Activated naive CD4-positive, alpha-beta T cell treated with anti-CD3 and anti-CD28 coated beads for 36 hours (primary cell): Measurements from ENCODE around the gene PITPNC1. TPM values are rescaled to one million over a fixed set of nuclear protein-coding genes. Genes with fewer than 3 reads are reported as not detected.
A peak's percentile ranks its signal among the peaks of the same experiment; 100 is the strongest.
"Not testable (repeated sequence)": the region's sequence is repeated elsewhere in the genome, so short reads cannot be mapped to it uniquely, and the experiment has no call there.

Source experiments
- CTCF ChIA-PET: fragments of 350-600 bp; sonication (Branson Sonifier 250); formaldehyde crosslinking; loops from one replicate; lab custom pipeline; 2021; ENCODE audit warnings: antibody characterized with exemption; lab: Charles Lee
- DNase-seq: peaks from one replicate; pipeline ENCODE4 v3.0.0-alpha.2; 2020
- H3K27ac Mint-ChIP-seq: one replicate; pipeline ENCODE4 v1.8.0; 2021; ENCODE audit warnings: mild to moderate bottlenecking, mixed read lengths
- H3K27me3 Mint-ChIP-seq: one replicate; pipeline ENCODE4 v1.8.0; 2021; ENCODE audit warnings: low read depth, mixed read lengths
- H3K36me3 Mint-ChIP-seq: one replicate; pipeline ENCODE4 v1.8.0; 2021; ENCODE audit warnings: low read depth, mixed read lengths
- H3K4me1 Mint-ChIP-seq: one replicate; pipeline ENCODE4 v1.8.0; 2021; ENCODE audit warnings: low read depth, mixed read lengths
- H3K4me3 Mint-ChIP-seq: one replicate; pipeline ENCODE4 v1.8.0; 2021; ENCODE audit warnings: mild to moderate bottlenecking, moderate library complexity, mixed read lengths
- H3K9me3 Mint-ChIP-seq: one replicate; pipeline ENCODE4 v1.8.0; 2021; ENCODE audit warnings: mixed read lengths
- intact Hi-C: fragments of 100-400 bp; cut with micrococcal nuclease; formaldehyde crosslinking; loops from one replicate; pipeline ENCODE4 v1.15.1; 2023
- total RNA-seq, 2 experiments: library from RNA; stranded (reverse); gene quantifications; one replicate each; pipeline ENCODE4 v1.2.3, GENCODE V29; 2021

PITPNC1 gene
- total RNA-seq, 2 experiments from 2014 or later: 58.7 to 60.0 TPM

DNA sequence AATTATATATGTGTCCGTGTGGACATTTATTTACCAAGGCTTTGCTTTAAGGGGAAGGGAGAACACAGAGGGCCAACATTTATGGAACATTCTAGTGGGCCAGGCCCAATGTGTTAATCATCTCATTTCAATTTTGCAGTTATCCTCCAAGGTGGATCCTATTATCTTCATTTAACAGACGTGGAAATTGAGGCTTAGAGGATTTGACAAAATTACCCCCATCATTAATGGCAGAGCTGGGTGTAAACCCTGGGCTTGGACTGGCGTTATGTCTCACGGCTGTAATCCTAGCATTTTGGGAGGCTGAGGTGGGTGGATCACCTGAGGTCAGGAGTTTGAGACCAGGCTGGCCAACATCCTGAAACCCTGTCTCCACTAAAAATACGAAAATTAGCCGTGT is 26.4 kb downstream of the PITPNC1 start:
- Mint-ChIP-seq H3K27ac (no peak overlapping the region), H3K4me3 (no peak overlapping the region), H3K27me3 (no peaks in the 10 kb centered on the region), H3K36me3 (peaks cover 10% of the 10 kb centered on the region), H3K4me1 (peaks cover 73% of the 10 kb centered on the region), H3K9me3 (no peaks in the 10 kb centered on the region)
- DNase-seq: no peak
- CTCF ChIA-PET: interaction anchor here (1.2 to 2.6 kb wide), 2 partner anchors 10 to 16 kb away, joined by 3 to 5 read pairs; no protein-coding TSS in a partner anchor
- intact Hi-C loops: no loop called here

DNA sequence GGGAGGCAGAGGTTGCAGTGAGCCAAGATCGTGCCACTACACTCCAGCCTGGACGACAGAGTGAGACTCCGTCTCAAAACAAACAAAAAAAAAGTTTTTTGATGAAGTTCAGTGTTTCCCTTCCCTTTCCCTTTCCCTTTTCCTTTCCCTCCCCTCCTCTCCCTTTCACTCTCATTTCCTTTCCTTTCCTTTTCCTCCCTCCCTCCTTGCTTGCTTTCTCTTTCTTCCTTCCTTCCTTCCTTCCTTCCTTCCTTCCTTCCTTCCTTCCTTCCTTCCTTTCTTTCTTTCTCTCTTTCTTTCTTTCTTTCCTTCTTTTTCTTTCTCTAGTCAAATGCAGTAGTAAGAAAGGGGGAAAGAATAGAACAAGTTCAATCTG is 31.4 kb downstream of the PITPNC1 start:
- H3K27me3 Mint-ChIP-seq, DNase-seq, H3K9me3 Mint-ChIP-seq, H3K4me3 Mint-ChIP-seq, CTCF ChIA-PET, intact Hi-C loops: not testable (repeated sequence)
- Mint-ChIP-seq H3K27ac (peak overlapping the region; percentile 56), H3K36me3 (peaks cover 12% of the 10 kb centered on the region), H3K4me1 (peaks cover 66% of the 10 kb centered on the region)

DNA sequence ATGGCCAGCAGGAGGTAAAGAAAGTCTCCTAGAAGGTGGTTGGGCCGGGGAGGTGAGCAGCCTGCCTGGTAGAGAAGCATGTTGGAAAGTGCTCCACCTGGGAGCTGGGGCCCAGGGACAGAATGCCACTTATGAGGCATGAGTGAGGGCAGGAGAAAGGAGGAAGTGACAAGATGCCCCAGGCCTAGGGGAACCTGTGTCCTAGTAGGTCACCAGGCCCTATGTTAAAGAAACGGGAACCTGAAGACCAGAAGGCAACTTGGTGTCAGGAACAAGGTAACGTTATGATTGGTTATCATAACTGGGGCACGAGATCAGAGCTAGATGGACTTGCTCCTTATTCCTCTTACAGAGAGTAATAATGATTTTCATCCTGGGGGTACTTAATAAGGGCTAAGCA is 34.3 kb downstream of the PITPNC1 start:
- H3K27me3 Mint-ChIP-seq: no peaks in the 10 kb centered on the region
- peaks cover 57% of the 10 kb centered on the region for H3K4me1 Mint-ChIP-seq
- CTCF ChIA-PET: no interaction called here
- H3K4me3 Mint-ChIP-seq: no peak overlapping the region
- DNase-seq: no peak
- intact Hi-C loops: no loop called here
- peaks cover 1% of the 10 kb centered on the region for H3K9me3 Mint-ChIP-seq
- no peak overlapping the region for H3K27ac Mint-ChIP-seq
- peaks cover 10% of the 10 kb centered on the region for H3K36me3 Mint-ChIP-seq

DNA sequence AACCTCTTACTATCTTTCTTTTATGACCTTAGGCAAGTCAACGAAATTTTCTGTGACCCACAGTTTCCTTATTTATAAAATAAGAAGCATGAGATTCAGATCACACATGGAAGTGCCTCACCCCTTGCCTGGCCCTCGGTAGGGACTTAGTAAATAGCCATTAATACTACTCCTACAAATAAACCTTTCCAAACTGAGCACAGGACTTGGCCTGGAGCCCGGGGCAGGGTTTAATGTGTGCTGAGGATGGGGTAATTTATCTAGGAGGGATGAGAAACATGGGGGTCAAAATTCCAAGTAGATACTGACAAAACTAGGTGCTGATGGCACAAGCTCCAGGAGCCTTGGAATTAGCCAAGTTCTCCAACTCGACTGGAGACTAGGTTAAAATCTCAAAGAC is 35.0 kb downstream of the PITPNC1 start:
- Mint-ChIP-seq H3K9me3 (peaks cover 1% of the 10 kb centered on the region), H3K36me3 (peaks cover 10% of the 10 kb centered on the region), H3K27me3 (no peaks in the 10 kb centered on the region), H3K4me1 (peaks cover 53% of the 10 kb centered on the region), H3K27ac (no peak overlapping the region), H3K4me3 (no peak overlapping the region)
- no peak for DNase-seq
- intact Hi-C loops: no loop called here
- CTCF ChIA-PET: no interaction called here

DNA sequence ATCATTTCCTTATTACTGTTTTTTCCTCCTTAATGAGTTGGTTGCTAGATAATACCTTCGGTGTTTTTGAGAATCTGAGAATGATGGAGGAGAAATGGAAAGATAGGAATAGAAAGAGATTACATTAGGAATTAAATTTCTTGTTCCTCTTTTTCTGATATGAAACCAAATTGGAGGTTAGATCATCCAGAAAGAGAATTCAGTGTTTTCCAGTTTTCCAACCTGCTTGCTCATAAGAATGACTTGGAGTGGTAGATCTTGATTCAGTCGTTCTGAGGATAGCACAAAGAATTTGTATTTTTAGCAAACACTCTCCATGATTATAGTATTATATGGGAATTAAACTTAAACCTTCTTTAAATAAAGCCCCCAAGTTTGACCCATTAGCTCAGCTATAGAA is 35.9 kb downstream of the PITPNC1 start:
- Mint-ChIP-seq H3K4me1 (peaks cover 57% of the 10 kb centered on the region), H3K27ac (no peak overlapping the region), H3K27me3 (no peaks in the 10 kb centered on the region), H3K4me3 (no peak overlapping the region), H3K9me3 (peaks cover 1% of the 10 kb centered on the region), H3K36me3 (peaks cover 10% of the 10 kb centered on the region)
- CTCF ChIA-PET: no interaction called here
- DNase-seq: no peak
- intact Hi-C loops: no loop called here

DNA sequence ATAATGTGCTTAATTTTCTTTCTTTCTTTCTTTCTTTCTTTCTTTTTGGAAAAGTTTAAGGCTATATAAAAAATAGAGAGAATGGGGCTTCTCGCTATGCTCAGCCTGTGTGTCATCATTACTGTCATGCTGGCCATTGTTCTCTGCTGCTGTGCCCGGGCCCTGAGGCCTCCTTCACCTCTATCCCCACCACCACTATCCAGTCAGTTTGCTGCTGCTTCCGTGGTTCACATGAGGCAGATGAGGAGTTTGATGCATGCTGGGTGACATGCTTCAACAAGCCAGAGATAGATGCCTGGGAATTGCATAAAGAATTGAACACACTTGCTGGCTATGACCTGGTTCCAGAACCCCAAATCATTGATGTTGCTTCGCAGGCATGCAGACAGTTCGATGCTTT is 36.3 kb downstream of the PITPNC1 start:
- Mint-ChIP-seq H3K27me3 (no peaks in the 10 kb centered on the region), H3K4me3 (no peak overlapping the region), H3K36me3 (peaks cover 10% of the 10 kb centered on the region), H3K4me1 (peaks cover 57% of the 10 kb centered on the region), H3K27ac (no peak overlapping the region), H3K9me3 (peaks cover 1% of the 10 kb centered on the region)
- intact Hi-C loops: no loop called here
- CTCF ChIA-PET: no interaction called here
- DNase-seq: no peak

DNA sequence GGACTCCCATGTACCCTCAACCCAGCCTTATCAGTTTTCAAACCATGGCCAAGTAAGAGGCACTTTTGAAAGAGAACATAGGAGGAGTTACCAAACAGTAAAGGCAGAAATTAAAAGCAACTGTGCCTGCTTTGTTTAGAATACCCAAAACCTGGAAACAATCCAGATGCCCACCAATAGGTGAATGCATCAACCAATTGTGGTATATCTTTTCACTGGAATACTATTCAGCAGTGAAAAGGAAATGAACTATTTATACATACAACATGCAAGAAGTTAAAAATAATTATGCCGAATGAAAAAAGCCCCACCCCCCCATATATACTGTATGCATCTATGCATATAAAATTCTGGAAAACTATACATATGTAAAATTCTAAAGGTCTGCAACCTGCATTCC is 37.0 kb downstream of the PITPNC1 start:
- DNase-seq: no peak
- Mint-ChIP-seq H3K27ac (no peak overlapping the region), H3K27me3 (no peaks in the 10 kb centered on the region), H3K36me3 (peaks cover 6% of the 10 kb centered on the region), H3K4me1 (peaks cover 59% of the 10 kb centered on the region), H3K9me3 (peaks cover 1% of the 10 kb centered on the region), H3K4me3 (no peak overlapping the region)
- CTCF ChIA-PET: no interaction called here
- intact Hi-C loops: no loop called here

DNA sequence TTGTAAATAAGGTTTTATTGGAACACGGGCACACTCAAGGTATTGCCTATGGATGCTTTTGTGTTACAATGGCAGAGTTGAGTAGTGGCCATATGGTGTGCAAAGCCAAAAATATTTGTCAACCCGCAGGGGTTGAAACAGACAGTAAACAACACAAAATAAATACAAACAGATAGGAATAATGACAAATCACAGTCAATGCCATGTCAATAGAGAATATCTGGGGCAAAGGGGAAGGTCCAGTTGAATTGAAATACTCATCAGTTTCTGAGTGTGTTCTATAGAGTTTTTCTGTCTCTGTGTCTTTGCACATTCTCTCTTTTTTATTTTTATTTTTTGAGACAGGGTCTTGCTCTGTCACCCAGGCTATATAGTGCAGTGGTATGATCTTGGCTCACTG is 37.5 kb downstream of the PITPNC1 start:
- Mint-ChIP-seq H3K4me1 (peaks cover 61% of the 10 kb centered on the region), H3K27ac (no peak overlapping the region), H3K27me3 (no peaks in the 10 kb centered on the region), H3K36me3 (peaks cover 6% of the 10 kb centered on the region), H3K9me3 (peaks cover 1% of the 10 kb centered on the region), H3K4me3 (no peak overlapping the region)
- CTCF ChIA-PET: no interaction called here
- intact Hi-C loops: no loop called here
- DNase-seq: no peak

DNA sequence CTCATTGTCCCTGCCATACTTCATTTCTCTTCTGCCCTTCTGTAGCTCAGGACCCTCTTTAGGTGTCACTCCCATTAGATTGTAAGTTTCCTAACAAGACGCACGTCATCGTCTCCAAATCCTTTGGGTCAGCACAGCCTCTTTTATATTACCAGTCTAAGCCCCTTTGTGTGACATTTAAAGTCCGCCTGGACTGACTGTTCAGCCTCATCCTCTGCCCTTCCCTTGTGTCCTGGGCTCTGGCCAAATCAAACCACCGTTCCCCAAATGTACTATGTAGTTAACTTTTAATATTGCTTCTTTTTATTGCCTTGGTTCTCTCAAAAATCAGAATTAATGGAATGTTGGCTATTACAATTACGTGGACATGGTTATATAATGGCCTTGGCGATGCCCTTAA is 38.2 kb downstream of the PITPNC1 start:
- H3K36me3 Mint-ChIP-seq: peaks cover 4% of the 10 kb centered on the region
- no peak overlapping the region for H3K27ac Mint-ChIP-seq
- no peak overlapping the region for H3K4me3 Mint-ChIP-seq
- peaks cover 1% of the 10 kb centered on the region for H3K9me3 Mint-ChIP-seq
- CTCF ChIA-PET: no interaction called here
- intact Hi-C loops: no loop called here
- H3K4me1 Mint-ChIP-seq: peaks cover 66% of the 10 kb centered on the region
- DNase-seq: no peak
- H3K27me3 Mint-ChIP-seq: no peaks in the 10 kb centered on the region

DNA sequence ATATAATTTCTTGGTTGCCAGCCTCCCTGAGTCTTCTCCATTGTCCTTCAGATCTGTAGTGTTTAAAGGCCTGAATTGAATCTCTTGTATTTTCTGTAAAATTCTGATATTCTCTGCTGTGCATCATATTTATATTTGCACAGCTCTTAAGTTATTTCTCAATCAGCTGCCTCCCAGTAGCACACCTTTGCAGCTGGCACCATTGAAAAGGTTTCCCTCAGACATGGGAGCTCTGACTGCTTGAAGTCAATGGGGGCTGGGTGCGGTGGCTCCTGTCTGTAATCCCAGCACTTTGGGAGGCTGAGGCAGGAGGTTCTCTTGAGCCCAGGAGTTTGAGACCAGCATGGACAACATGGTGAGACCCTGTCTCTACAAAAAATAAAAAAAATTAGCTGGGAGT is 40.4 kb downstream of the PITPNC1 start:
- H3K4me3 Mint-ChIP-seq: no peak overlapping the region
- no peak for DNase-seq
- no peak overlapping the region for H3K27ac Mint-ChIP-seq
- H3K36me3 Mint-ChIP-seq: peaks cover 4% of the 10 kb centered on the region
- peaks cover 1% of the 10 kb centered on the region for H3K9me3 Mint-ChIP-seq
- H3K27me3 Mint-ChIP-seq: no peaks in the 10 kb centered on the region
- CTCF ChIA-PET: interaction anchor here (1.0 to 1.3 kb wide), 2 partner anchors 14 to 31 kb away, joined by 4 to 5 read pairs; no protein-coding TSS in a partner anchor
- H3K4me1 Mint-ChIP-seq: peaks cover 71% of the 10 kb centered on the region
- intact Hi-C loops: no loop called here

DNA sequence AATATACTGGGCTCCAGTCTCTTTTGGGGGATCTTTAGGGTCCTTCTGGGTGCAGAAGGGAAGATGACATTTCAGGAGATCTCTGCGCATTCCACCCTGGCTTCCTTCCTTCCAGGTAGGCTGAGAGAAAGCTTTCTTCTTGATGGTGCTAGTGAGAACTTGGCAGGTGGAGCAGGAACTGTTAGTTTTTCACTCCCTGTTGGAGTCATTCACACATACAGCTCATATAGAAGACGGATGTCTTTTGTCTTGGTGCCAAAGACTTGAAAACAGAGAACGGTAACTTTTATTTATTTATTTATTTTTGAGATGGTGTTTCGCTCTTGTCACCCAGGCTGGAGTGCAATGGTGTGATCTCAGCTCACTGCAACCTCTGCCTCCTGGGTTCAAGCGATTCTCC is 43.9 kb downstream of the PITPNC1 start:
- DNase-seq: peak; percentile 18
- peaks cover 2% of the 10 kb centered on the region for H3K36me3 Mint-ChIP-seq
- peaks cover 85% of the 10 kb centered on the region for H3K4me1 Mint-ChIP-seq
- intact Hi-C loops: loop anchor here (1.0 kb wide), 3 partner anchors 21 to 32 kb away; no protein-coding TSS in a partner anchor
- peaks cover under 1% of the 10 kb centered on the region for H3K9me3 Mint-ChIP-seq
- H3K27me3 Mint-ChIP-seq: no peaks in the 10 kb centered on the region
- H3K27ac Mint-ChIP-seq: peak overlapping the region; percentile 97
- CTCF ChIA-PET: interaction anchor here (0.6 to 2.3 kb wide), 8 partner anchors 13 to 148 kb away, joined by 3 to 9 read pairs (median 3); no protein-coding TSS in a partner anchor
- H3K4me3 Mint-ChIP-seq: peak overlapping the region; percentile 44

DNA sequence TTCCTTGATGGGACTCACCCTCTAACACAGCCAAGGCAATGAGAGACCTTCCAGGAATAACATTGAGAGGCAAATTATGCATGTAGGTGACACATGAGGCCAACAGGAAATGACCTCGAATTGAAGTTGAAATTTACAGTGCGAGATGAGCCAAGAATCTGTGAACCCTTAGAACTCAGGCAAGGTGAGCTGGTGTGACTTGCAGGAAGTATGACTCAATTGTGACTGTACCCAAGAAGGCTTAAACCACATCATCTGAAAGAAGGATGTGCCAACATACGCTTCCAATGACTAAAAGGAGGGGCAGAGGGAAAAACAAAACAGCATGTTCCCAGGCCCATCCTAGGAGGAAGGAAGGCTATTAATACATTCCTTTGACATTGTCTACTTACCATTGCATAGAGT is 44.8 kb downstream of the PITPNC1 start:
- CTCF ChIA-PET: interaction anchor here (0.6 to 1.5 kb wide), 6 partner anchors 9 to 54 kb away, joined by 3 to 12 read pairs (median 6); no protein-coding TSS in a partner anchor
- intact Hi-C loops: loop anchor here (1.0 kb wide), 6 partner anchors 9 to 53 kb away; no protein-coding TSS in a partner anchor
- DNase-seq: peak; percentile 78
- Mint-ChIP-seq H3K27ac (peak overlapping the region; percentile 97), H3K9me3 (peaks cover 4% of the 10 kb centered on the region), H3K4me1 (peaks cover 91% of the 10 kb centered on the region), H3K4me3 (no peak overlapping the region), H3K36me3 (peaks cover 4% of the 10 kb centered on the region), H3K27me3 (no peaks in the 10 kb centered on the region)

DNA sequence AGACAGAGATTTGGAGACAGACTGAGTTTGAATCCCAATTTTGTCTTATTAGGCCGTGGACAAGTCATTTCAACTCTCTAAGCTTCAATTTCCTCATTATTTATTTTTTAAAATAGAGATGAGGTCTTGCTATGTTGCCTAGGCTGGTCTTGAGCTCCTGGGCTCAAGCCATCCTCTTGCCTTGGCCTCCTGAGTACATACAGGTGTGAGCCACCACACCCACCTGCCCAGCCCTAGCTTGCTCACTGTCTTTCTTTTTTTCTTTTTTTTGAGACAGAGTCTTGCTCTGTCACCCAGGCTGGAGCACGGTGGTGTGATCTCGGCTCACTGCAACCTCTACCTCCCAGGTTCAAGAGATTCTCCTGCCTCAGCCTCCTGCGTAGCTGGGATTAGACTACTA is 45.2 kb downstream of the PITPNC1 start:
- DNase-seq: peak; percentile 48
- H3K9me3 Mint-ChIP-seq, H3K36me3 Mint-ChIP-seq, H3K27me3 Mint-ChIP-seq, H3K4me3 Mint-ChIP-seq: not testable (repeated sequence)
- CTCF ChIA-PET: interaction anchor here (0.6 to 1.5 kb wide), 9 partner anchors 9 to 53 kb away, joined by 3 to 12 read pairs (median 5); no protein-coding TSS in a partner anchor
- H3K27ac Mint-ChIP-seq: peak overlapping the region; percentile 97
- intact Hi-C loops: loop anchor here (1.0 kb wide), 3 partner anchors 9 to 53 kb away; no protein-coding TSS in a partner anchor
- H3K4me1 Mint-ChIP-seq: peaks cover 91% of the 10 kb centered on the region
